Hepatocyte (in vitro differentiated cells): ENCODE measurements around the gene RRH. TPM values are rescaled to one million over a fixed set of nuclear protein-coding genes. Genes with fewer than 3 reads are reported as not detected.
"Not testable (repeated sequence)": the region's sequence is repeated elsewhere in the genome, so short reads cannot be mapped to it uniquely, and the experiment has no call there.

Experiments
- DNase-seq: peaks from one replicate; pipeline ENCODE4 v3.0.0-alpha.2; 2016; ENCODE audit warnings: low spot score
- H2AFZ ChIP-seq: fragments of 200-600 bp; sonication (generic); 2 replicates; pipeline ENCODE4 v1.6.0; 2016; ENCODE audit warnings: antibody characterized with exemption, mild to moderate bottlenecking
- H3K27ac ChIP-seq: fragments of 200-600 bp; sonication (generic); 2 replicates; pipeline ENCODE4 v1.5.1; 2016; ENCODE audit warnings: mild to moderate bottlenecking
- H3K27me3 ChIP-seq: fragments of 200-600 bp; sonication (generic); 2 replicates; pipeline ENCODE4 v1.6.1; 2016
- H3K36me3 ChIP-seq: fragments of 200-600 bp; sonication (generic); replicated peaks from 2 replicates; pipeline ENCODE4 v1.5.1; 2016; ENCODE audit warnings: low read depth; ENCODE audit not compliant: insufficient read depth
- H3K4me1 ChIP-seq: fragments of 200-600 bp; sonication (generic); 2 replicates; pipeline ENCODE4 v1.5.1; 2016; ENCODE audit warnings: mild to moderate bottlenecking, moderate library complexity; ENCODE audit not compliant: insufficient read depth
- H3K4me2 ChIP-seq: fragments of 200-600 bp; sonication (generic); 2 replicates; pipeline ENCODE4 v1.6.0; 2016
- H3K4me3 ChIP-seq: fragments of 200-600 bp; sonication (generic); 2 replicates; pipeline ENCODE4 v1.5.1; 2016; ENCODE audit warnings: mild to moderate bottlenecking
- H3K79me2 ChIP-seq: fragments of 200-600 bp; sonication (generic); 2 replicates; pipeline ENCODE4 v1.6.0; 2017; ENCODE audit warnings: mild to moderate bottlenecking
- H3K9me2 ChIP-seq: fragments of 200-600 bp; sonication (generic); replicated peaks from 2 replicates; pipeline ENCODE4 v1.6.0; 2017; ENCODE audit warnings: mild to moderate bottlenecking; ENCODE audit not compliant: insufficient read depth
- H3K9me3 ChIP-seq: fragments of 200-600 bp; sonication (generic); 2 replicates; pipeline ENCODE4 v1.5.1; 2016; ENCODE audit warnings: low read depth, mild to moderate bottlenecking
- H4K20me1 ChIP-seq: fragments of 200-600 bp; sonication (generic); 2 replicates; pipeline ENCODE4 v1.6.0; 2016; ENCODE audit warnings: mild to moderate bottlenecking; ENCODE audit not compliant: insufficient read depth, poor library complexity, severe bottlenecking
- CTCF ChIP-seq: fragments of 200-600 bp; sonication (generic); IDR thresholded peaks from 2 replicates; pipeline ENCODE4 v1.5.1; 2016; ENCODE audit warnings: antibody characterized with exemption, mild to moderate bottlenecking; ENCODE audit not compliant: poor library complexity
- EZH2 ChIP-seq: fragments of 200-600 bp; sonication (generic); IDR thresholded peaks from 2 replicates; pipeline ENCODE4 v1.6.1; 2016; ENCODE audit warnings: antibody characterized with exemption, mild to moderate bottlenecking, borderline replicate concordance
- EZH2phosphoT487 ChIP-seq: fragments of 200-600 bp; sonication (generic); IDR thresholded peaks from one replicate; pipeline ENCODE4 v1.6.1; 2018; ENCODE audit warnings: antibody characterized with exemption, mild to moderate bottlenecking, low read depth, moderate library complexity; ENCODE audit not compliant: unreplicated experiment, severe bottlenecking
- WGBS: methylation state at CpG from one replicate; pipeline ENCODE4 v1.1.6; 2016; ENCODE audit warnings: low lambda C conversion rate; ENCODE audit errors: missing lambda C conversion rate; 5-methylcytosine and 5-hydroxymethylcytosine counted together
- polyA plus RNA-seq: library from polyadenylated mRNA; unstranded; fragments of >200 nt; fragmentation: Nextera tagmentation; extraction: Ambion mirVana; gene quantifications from 2 replicates; pipeline ENCODE4 v1.2.1, GENCODE V29; 2016
- total RNA-seq: library from RNA; depleted of rRNA; stranded (reverse); fragments of >200 nt; gene quantifications from 2 replicates; pipeline ENCODE4 v1.2.3, GENCODE V29; 2014

RRH gene
- total RNA-seq (not detected in 2 replicates), polyA plus RNA-seq (not detected in 2 replicates)

GRCh38 chr4:109827672-109828071 lies at the start of gene RRH:
RRH (plus strand) TSS chr4:109827972; CDS start chr4:109828028, 56 bp downstream.
- Histone ChIP-seq H3K9me3 (no peaks in the 10 kb centered on the region), H4K20me1 (no peaks in the 10 kb centered on the region), H3K36me3 (no peaks in the 10 kb centered on the region), H3K27me3 (no peaks in the 10 kb centered on the region), H2AFZ (no peak within 1 kb of the TSS), H3K4me3 (no peak within 1 kb of the TSS), H3K4me1 (no peaks in the 10 kb centered on the region), H3K27ac (no peak within 1 kb of the TSS), H3K4me2 (no peak within 1 kb of the TSS), H3K79me2 (no peaks in the 10 kb centered on the region), H3K9me2 (no peaks in the 10 kb centered on the region)
- DNase-seq = no peak
- whole genome bisulfite sequencing = 96% methylated on average over 2 of the region's 2 CpGs
- TF ChIP-seq EZH2phosphoT487 (no peak), EZH2 (no peak), CTCF (no peak)

GRCh38 chr4:109782092-109782491 lies 45.7 kb upstream of the RRH start:
- DNase-seq, H4K20me1 ChIP-seq, H3K27ac ChIP-seq, H3K9me3 ChIP-seq, H3K4me3 ChIP-seq, H3K36me3 ChIP-seq, H3K9me2 ChIP-seq, H3K79me2 ChIP-seq, H3K4me1 ChIP-seq, H3K27me3 ChIP-seq, H2AFZ ChIP-seq, H3K4me2 ChIP-seq: not testable (repeated sequence)
- WGBS = 98% methylated on average over 2 of the region's 2 CpGs

- no peak for DNase-seq
- no peaks in the 10 kb centered on the region for H3K27me3 ChIP-seq
- H3K9me3 ChIP-seq = no peaks in the 10 kb centered on the region
- 95% methylated on average over 1 of the region's 1 CpG for WGBS
- no peaks in the 10 kb centered on the region for H3K79me2 ChIP-seq
- no peaks in the 10 kb centered on the region for H3K4me1 ChIP-seq
- H3K4me2 ChIP-seq = no peak overlapping the region
- H3K27ac ChIP-seq = no peak overlapping the region
- H4K20me1 ChIP-seq = no peaks in the 10 kb centered on the region
- H3K36me3 ChIP-seq = no peaks in the 10 kb centered on the region
- no peak for TF ChIP-seq EZH2phosphoT487
- TF ChIP-seq CTCF = no peak
- H2AFZ ChIP-seq = no peak overlapping the region
- no peaks in the 10 kb centered on the region for H3K9me2 ChIP-seq
- no peak overlapping the region for H3K4me3 ChIP-seq
Observed at GRCh38 chr4:109786846-109787245, 40.9 kb upstream of the RRH start.

- Histone ChIP-seq H3K79me2 (no peaks in the 10 kb centered on the region), H3K4me2 (no peak overlapping the region), H3K9me2 (no peaks in the 10 kb centered on the region), H3K27me3 (no peaks in the 10 kb centered on the region), H3K36me3 (no peaks in the 10 kb centered on the region), H3K4me1 (no peaks in the 10 kb centered on the region), H3K27ac (no peak overlapping the region), H4K20me1 (no peaks in the 10 kb centered on the region), H2AFZ (no peak overlapping the region), H3K4me3 (no peak overlapping the region), H3K9me3 (no peaks in the 10 kb centered on the region)
- TF ChIP-seq EZH2phosphoT487 (no peak), EZH2 (no peak), CTCF (no peak)
- DNase-seq = no peak
- WGBS = 89% methylated on average over 1 of the region's 1 CpG
Observed at GRCh38 chr4:109787807-109788206, 40.0 kb upstream of the RRH start.
